ENCODE measurements around the gene TRPM2.
"Not testable (repeated sequence)": the region's sequence is repeated elsewhere in the genome, so short reads cannot be mapped to it uniquely, and the experiment has no call there.

Gene TRPM2

GRCh38 chr21:44399151-44399954 is 45.9 kb downstream of the TRPM2 start:
- no peak for FAIRE-seq

- no peak for FAIRE-seq
Measured at GRCh38 chr21:44399955-44400790, 46.8 kb downstream of the TRPM2 start.

- no peak for FAIRE-seq
Measured at GRCh38 chr21:44400791-44401385, 47.5 kb downstream of the TRPM2 start.

- no peak for FAIRE-seq
Measured at GRCh38 chr21:44401386-44402160, 48.2 kb downstream of the TRPM2 start.

GRCh38 chr21:44402323-44403105 is 49.1 kb downstream of the TRPM2 start:
- no peak for FAIRE-seq

GRCh38 chr21:44403106-44404020 is 49.9 kb downstream of the TRPM2 start:
- FAIRE-seq: no peak

GRCh38 chr21:44404482-44404881 is 51.1 kb downstream of the TRPM2 start:
- FAIRE-seq: not testable (repeated sequence)

- FAIRE-seq: no peak
Measured at GRCh38 chr21:44405091-44405947, 51.9 kb downstream of the TRPM2 start.

- FAIRE-seq: no peak
Measured at GRCh38 chr21:44405948-44406872, 52.8 kb downstream of the TRPM2 start.

GRCh38 chr21:44406953-44407352 is 53.5 kb downstream of the TRPM2 start:
- FAIRE-seq: no peak

- no peak for FAIRE-seq
Measured at GRCh38 chr21:44407493-44407892, 54.1 kb downstream of the TRPM2 start.

GRCh38 chr21:44408226-44408625 is 54.8 kb downstream of the TRPM2 start:
- FAIRE-seq: no peak

GRCh38 chr21:44413566-44414290 is 60.3 kb downstream of the TRPM2 start:
- no peak for FAIRE-seq

GRCh38 chr21:44414291-44415072 is 61.1 kb downstream of the TRPM2 start:
- FAIRE-seq: no peak

- no peak for FAIRE-seq
Measured at GRCh38 chr21:44415073-44416025, 61.9 kb downstream of the TRPM2 start.

- no peak for FAIRE-seq
Measured at GRCh38 chr21:44416193-44416592, 62.8 kb downstream of the TRPM2 start.
